HepG2 (cell line): ENCODE measurements around the gene SYNE1. TPM values are rescaled to one million over a fixed set of nuclear protein-coding genes. Genes with fewer than 3 reads are reported as not detected.

Experiments used
- CHD4 ChIP-seq: fragments of 200-600 bp; sonication (generic); IDR thresholded peaks from 2 replicates; pipeline ENCODE4 v1.7.0; 2017; ENCODE audit warnings: mild to moderate bottlenecking, low read length, borderline replicate concordance
- CREB1 ChIP-seq, 2 experiments: fragments of 450-650 bp in 1 of 2; IDR thresholded peaks; 2 replicates each; pipeline ENCODE4 v1.6.1; 2016 to 2017; ENCODE audit warnings: control low read depth in 1 of 2, mild to moderate bottlenecking in 1 of 2, missing compliant biosample characterization in 1 of 2, missing genetic modification characterization in 1 of 2
- GTF2F1 ChIP-seq: fragments of 150-350 bp; IDR thresholded peaks from 2 replicates; pipeline ENCODE4 v1.6.1; 2014; ENCODE audit warnings: low read length
- MIER2 ChIP-seq: IDR thresholded peaks from 2 replicates; pipeline ENCODE4 v1.6.1; 2016; ENCODE audit warnings: missing biosample characterization, missing genetic modification reagents
- MIXL1 ChIP-seq: IDR thresholded peaks from 2 replicates; pipeline ENCODE4 v1.6.1; 2016
- NCOA1 ChIP-seq: sonication (generic); formaldehyde crosslinking; IDR thresholded peaks from 2 replicates; pipeline ENCODE4 v1.9.0; 2021; ENCODE audit warnings: missing genetic modification reagents
- TGIF2 ChIP-seq: IDR thresholded peaks from 2 replicates; pipeline ENCODE4 v1.6.1; 2016; ENCODE audit warnings: control low read depth, missing compliant biosample characterization
- THYN1 ChIP-seq: sonication (generic); formaldehyde crosslinking; IDR thresholded peaks from 2 replicates; pipeline ENCODE4 v1.8.1; 2023; ENCODE audit warnings: low read depth, mild to moderate bottlenecking, moderate library complexity, missing genetic modification reagents, borderline replicate concordance
- ZBTB7B ChIP-seq: sonication (generic); formaldehyde crosslinking; IDR thresholded peaks from 2 replicates; pipeline ENCODE4 v1.4.0; 2020; ENCODE audit warnings: missing genetic modification reagents
- ZMYM2 ChIP-seq: sonication (generic); formaldehyde crosslinking; IDR thresholded peaks from 2 replicates; pipeline ENCODE4 v1.8.0; 2022; ENCODE audit warnings: mild to moderate bottlenecking, missing genetic modification reagents
- ZNF382 ChIP-seq: sonication (generic); formaldehyde crosslinking; IDR thresholded peaks from 2 replicates; pipeline ENCODE4 v1.5.0; 2020; ENCODE audit warnings: missing genetic modification reagents, mild to moderate bottlenecking, borderline replicate concordance
- ZNF580 ChIP-seq: IDR thresholded peaks from 2 replicates; pipeline ENCODE4 v1.6.1; 2016; ENCODE audit warnings: low read depth, borderline replicate concordance
- ZNF713 ChIP-seq: sonication (generic); formaldehyde crosslinking; IDR thresholded peaks from 2 replicates; pipeline ENCODE4 v1.4.0; 2020; ENCODE audit warnings: mild to moderate bottlenecking, missing genetic modification reagents
- ZNF75D ChIP-seq: sonication (generic); formaldehyde crosslinking; IDR thresholded peaks from 2 replicates; pipeline ENCODE4 v1.8.1; 2023; ENCODE audit warnings: missing genetic modification reagents, mild to moderate bottlenecking, borderline replicate concordance
- ZNF850 ChIP-seq: sonication (generic); formaldehyde crosslinking; conservative IDR thresholded peaks from 2 replicates; pipeline ENCODE4 v1.9.0; 2021; ENCODE audit warnings: mild to moderate bottlenecking, missing genetic modification reagents
- polyA plus RNA-seq, 8 experiments: library from polyadenylated mRNA; depleted of rRNA in 3 of 8; stranded (reverse) in 7 of 8; unstranded in 1 of 8; fragments of >200 nt; fragmentation: Illumina TruSeq in 4 of 8; extraction: Trizol in 4 of 8; gene quantifications; 2 replicates each; pipeline versions ENCODE4 v1.2.1 to v1.2.3, GENCODE V29; 2011 to 2016; ENCODE audit warnings: low read depth in 4 of 8, missing spikeins in 1 of 8, mixed read lengths in 1 of 8; ENCODE audit not compliant: insufficient read depth in 1 of 8
- total RNA-seq, 5 experiments: library from RNA; depleted of rRNA; stranded (reverse); fragments of >200 nt; fragmentation: Illumina TruSeq; extraction: Trizol; gene quantifications; 2 replicates each; pipeline ENCODE4 v1.2.3, GENCODE V29; 2016; ENCODE audit warnings: low read depth in 1 of 5
- TF ChIP-seq, protein P1 (sequence below): sonication (generic); formaldehyde crosslinking; IDR thresholded peaks from 2 replicates; pipeline ENCODE4 v1.4.0; 2020; ENCODE audit warnings: missing genetic modification reagents, borderline replicate concordance
- TF ChIP-seq, protein P2 (sequence below): sonication (generic); formaldehyde crosslinking; conservative IDR thresholded peaks from 2 replicates; pipeline ENCODE4 v1.5.0; 2020; ENCODE audit warnings: missing genetic modification reagents

The SYNE1 gene
- total and polyA plus RNA-seq, 2 of the 13 experiments (the other 11 are each of a cell fraction or from before 2014, with no cell fraction given) = 5.5 to 15.9 TPM

- TF ChIP-seq, protein P1, sequence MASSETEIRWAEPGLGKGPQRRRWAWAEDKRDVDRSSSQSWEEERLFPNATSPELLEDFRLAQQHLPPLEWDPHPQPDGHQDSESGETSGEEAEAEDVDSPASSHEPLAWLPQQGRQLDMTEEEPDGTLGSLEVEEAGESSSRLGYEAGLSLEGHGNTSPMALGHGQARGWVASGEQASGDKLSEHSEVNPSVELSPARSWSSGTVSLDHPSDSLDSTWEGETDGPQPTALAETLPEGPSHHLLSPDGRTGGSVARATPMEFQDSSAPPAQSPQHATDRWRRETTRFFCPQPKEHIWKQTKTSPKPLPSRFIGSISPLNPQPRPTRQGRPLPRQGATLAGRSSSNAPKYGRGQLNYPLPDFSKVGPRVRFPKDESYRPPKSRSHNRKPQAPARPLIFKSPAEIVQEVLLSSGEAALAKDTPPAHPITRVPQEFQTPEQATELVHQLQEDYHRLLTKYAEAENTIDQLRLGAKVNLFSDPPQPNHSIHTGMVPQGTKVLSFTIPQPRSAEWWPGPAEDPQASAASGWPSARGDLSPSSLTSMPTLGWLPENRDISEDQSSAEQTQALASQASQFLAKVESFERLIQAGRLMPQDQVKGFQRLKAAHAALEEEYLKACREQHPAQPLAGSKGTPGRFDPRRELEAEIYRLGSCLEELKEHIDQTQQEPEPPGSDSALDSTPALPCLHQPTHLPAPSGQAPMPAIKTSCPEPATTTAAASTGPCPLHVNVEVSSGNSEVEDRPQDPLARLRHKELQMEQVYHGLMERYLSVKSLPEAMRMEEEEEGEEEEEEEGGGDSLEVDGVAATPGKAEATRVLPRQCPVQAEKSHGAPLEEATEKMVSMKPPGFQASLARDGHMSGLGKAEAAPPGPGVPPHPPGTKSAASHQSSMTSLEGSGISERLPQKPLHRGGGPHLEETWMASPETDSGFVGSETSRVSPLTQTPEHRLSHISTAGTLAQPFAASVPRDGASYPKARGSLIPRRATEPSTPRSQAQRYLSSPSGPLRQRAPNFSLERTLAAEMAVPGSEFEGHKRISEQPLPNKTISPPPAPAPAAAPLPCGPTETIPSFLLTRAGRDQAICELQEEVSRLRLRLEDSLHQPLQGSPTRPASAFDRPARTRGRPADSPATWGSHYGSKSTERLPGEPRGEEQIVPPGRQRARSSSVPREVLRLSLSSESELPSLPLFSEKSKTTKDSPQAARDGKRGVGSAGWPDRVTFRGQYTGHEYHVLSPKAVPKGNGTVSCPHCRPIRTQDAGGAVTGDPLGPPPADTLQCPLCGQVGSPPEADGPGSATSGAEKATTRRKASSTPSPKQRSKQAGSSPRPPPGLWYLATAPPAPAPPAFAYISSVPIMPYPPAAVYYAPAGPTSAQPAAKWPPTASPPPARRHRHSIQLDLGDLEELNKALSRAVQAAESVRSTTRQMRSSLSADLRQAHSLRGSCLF (CRISPR knock-in tag) = no peak
- TF ChIP-seq ZNF382 = no peak
- peak; percentile 7; the same call in 1 of the 2 replicates for TF ChIP-seq MIXL1 (CRISPR knock-in tag)
- no peak; the same call in 1 of the 2 replicates for TF ChIP-seq ZNF580 (CRISPR knock-in tag)
- TF ChIP-seq CHD4 = peak; percentile 57; the same call in 1 of the 2 replicates
- TF ChIP-seq GTF2F1 = no peak
- TF ChIP-seq ZBTB7B (CRISPR knock-in tag) = peak; percentile 78
- TF ChIP-seq THYN1 (CRISPR knock-in tag) = no peak
- TF ChIP-seq ZNF75D (CRISPR knock-in tag) = no peak
- TF ChIP-seq ZMYM2 (CRISPR knock-in tag) = peak; percentile 75
- peak; percentile 73 for TF ChIP-seq NCOA1 (CRISPR knock-in tag)
- TF ChIP-seq ZNF713 (CRISPR knock-in tag) = no peak
- TF ChIP-seq ZNF850 (CRISPR knock-in tag) = 0 out of 2 replicates have a peak, but pooled peaks have one; percentile 77
- 0 out of 2 replicates have a peak, but pooled peaks have one; percentile 21 for TF ChIP-seq TGIF2
- TF ChIP-seq MIER2 = no peak
- no peak for TF ChIP-seq CREB1 (IDR thresholded peaks at IDR 0.05)
- peak; percentile 39; the same call in 1 of the 2 replicates for TF ChIP-seq CREB1 (CRISPR knock-in tag; IDR thresholded peaks at IDR 0.05)
- TF ChIP-seq, protein P2, sequence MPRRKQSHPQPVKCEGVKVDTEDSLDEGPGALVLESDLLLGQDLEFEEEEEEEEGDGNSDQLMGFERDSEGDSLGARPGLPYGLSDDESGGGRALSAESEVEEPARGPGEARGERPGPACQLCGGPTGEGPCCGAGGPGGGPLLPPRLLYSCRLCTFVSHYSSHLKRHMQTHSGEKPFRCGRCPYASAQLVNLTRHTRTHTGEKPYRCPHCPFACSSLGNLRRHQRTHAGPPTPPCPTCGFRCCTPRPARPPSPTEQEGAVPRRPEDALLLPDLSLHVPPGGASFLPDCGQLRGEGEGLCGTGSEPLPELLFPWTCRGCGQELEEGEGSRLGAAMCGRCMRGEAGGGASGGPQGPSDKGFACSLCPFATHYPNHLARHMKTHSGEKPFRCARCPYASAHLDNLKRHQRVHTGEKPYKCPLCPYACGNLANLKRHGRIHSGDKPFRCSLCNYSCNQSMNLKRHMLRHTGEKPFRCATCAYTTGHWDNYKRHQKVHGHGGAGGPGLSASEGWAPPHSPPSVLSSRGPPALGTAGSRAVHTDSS = no peak
Measured at GRCh38 chr6:152301765-152302568, 335.2 kb downstream of the SYNE1 start (continued).
